Stimulated activated CD4-positive, alpha-beta T cell treated with anti-CD3 and anti-CD28 coated beads, Interleukin-4, amount 100 ng/mL, for 1 hour (primary cell): ENCODE data around the gene KLC4.
"Not testable (repeated sequence)": the region's sequence is repeated elsewhere in the genome, so short reads cannot be mapped to it uniquely, and the experiment has no call there.

Experiments used
- DNase-seq: peaks from one replicate; pipeline ENCODE4 v3.0.0-alpha.2; 2020

The KLC4 gene

DNA sequence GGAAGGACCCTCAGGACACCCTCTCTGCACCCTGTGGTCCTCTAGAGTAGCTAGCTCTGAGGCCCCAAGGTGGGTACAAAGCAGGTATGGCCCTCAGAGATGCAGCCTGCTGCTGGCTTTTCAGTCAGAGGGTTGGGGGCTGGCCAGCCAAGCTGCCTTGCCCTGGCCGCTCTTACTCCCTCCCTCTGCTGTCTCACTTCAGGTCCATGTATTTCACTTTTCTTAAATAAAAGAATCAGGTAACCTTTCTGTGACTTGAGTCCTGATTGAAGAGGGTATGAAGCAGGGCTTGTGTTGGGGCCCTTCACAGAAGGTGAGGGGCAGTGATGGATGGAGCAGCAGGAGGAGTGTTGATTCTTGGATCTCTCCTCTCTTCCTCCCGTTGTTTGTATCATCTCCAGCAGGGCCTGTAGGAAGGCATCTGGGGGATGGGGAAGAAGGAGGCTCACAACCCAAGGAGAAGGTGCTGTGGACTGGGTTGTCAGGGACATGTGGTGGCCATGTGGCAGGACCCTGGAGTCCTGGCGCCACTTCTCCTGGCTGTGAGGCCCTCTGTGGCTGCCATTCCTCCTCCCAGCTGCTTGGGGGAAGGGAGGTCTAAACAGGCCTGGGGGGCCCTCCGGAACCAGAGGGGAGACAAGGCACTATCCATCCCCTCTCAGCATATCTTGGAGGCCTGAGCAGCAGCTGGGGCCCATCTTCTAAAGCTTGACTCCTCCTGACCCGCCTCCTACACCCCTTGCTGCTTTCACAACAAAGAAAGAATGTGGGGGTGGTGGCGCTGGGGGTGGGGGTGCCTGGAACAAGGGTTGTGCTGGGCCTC lies 15.6 kb downstream of the KLC4 start:
- no peak for DNase-seq

- DNase-seq, result peak; percentile 43
These were observed 16.4 kb downstream of the KLC4 start, which contains the start of gene PTK7 for GRCh38 chr6:43075670-43076463. Gene PTK7, plus strand, starts transcription at chr6:43076314. Its CDS starts 175 bp downstream, at chr6:43076489.

- no peak for DNase-seq
These were observed 17.3 kb downstream of the KLC4 start for GRCh38 chr6:43076464-43077332.

- DNase-seq, result no peak
These were observed 17.9 kb downstream of the KLC4 start for GRCh38 chr6:43077333-43077809.

DNA sequence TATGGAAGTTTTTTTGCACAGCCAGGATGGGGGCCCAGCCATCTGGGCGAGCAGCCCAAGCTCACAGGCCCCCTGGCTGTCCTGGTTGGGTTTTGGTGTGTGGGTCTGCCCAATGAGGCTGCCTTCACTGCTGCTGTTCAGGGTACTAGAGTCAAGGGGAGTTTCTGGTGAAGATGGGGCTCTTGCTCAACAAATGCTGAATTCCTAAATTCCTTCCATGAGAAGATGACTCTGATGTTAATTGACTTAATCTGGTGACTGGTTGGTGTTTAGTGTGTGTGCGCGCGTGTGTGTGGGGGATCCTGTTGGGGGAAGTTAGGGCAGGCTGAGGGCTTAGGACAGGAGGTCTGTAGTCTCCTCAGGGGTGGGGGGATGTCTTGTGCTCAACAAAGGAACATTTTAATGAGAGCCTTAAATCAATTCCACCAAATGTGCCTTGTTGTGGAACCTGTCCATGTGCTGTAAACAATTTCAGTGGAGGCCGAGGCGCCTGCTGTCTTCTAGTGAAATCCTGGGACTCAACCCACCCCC lies 18.6 kb downstream of the KLC4 start:
- DNase-seq, result no peak

DNA sequence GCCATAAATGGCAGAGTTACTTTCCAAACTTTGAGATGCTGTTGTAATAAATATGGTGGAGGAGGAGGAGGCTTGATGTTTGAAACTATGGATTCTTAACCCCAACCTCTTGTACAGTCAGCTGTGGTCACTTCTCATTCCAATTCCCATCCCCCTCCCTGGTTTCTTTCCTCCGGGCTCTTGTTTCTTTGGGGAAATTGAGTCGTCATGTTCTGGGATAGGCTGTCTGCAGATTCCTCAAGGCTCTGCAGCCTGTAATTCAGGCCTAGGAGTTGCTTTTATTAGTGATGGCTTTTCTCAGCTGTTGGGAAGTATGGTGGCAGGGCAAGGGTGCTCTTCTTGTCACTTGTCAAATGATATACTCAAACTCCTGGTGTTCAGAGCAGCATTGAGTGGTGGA lies 19.3 kb downstream of the KLC4 start:
- no peak for DNase-seq

DNA sequence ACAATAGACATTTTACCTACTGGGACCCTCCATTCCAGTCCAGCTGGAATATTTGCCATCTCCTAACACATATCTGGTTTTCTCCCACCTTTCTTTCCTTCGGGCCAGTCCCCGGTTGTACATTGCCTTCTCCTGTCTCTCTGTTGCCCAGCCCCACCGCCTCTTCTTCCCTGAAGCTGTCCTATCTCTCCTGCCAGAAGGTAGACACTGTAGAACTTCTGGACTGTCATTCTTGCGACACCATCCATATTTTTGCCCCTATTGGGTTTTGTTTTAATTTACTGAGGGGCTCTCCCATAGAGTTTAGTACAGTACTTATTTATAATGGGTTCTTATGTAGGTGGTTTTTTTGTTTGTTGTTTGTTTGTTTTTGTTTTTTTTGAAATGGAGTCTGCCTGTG lies 21.6 kb downstream of the KLC4 start:
- DNase-seq, result no peak

DNA sequence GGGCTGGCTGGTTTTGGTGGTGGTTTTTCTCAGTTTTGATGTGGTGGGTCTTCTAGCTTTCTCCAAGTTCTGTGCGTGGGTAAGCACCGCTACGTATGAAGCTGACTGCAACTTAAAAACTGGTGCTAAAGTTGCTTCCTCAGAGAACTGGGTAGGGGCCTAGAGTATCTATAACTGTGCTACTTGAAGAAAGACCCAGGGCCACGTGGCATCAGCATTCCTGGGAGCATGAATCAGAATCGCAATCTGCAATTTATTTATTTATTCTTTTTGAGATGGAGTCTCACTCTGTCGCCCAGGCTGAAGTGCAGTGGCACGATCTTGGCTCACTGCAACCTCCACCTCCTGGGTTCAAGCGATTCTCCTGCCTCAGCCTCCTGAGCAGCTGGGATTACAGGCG lies 22.5 kb downstream of the KLC4 start:
- DNase-seq, result not testable (repeated sequence)

GRCh38 chr6:43082806-43083655 lies 23.6 kb downstream of the KLC4 start:
- no peak for DNase-seq

- DNase-seq, result no peak
These were observed 26.7 kb downstream of the KLC4 start for GRCh38 chr6:43086022-43086658.

DNA sequence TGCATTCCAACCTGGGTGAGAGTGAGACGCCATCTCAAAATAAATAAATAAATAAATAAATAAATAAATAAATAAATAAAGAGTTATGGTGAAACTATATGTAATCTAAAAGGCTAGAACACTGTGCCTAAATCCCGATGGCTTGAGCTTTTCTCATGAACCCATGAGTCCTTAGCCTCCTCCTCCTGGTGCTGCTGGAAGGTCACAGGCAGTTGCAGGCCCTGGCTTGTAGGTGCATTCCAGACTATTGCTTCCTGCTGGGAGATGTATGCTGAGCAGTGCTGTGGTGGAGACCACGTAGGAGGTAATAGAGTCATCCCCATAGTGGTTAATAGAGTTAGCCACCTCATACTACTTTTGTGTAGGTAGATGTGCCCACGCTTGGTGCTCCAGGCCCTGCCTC lies 29.2 kb downstream of the KLC4 start:
- no peak for DNase-seq

DNA sequence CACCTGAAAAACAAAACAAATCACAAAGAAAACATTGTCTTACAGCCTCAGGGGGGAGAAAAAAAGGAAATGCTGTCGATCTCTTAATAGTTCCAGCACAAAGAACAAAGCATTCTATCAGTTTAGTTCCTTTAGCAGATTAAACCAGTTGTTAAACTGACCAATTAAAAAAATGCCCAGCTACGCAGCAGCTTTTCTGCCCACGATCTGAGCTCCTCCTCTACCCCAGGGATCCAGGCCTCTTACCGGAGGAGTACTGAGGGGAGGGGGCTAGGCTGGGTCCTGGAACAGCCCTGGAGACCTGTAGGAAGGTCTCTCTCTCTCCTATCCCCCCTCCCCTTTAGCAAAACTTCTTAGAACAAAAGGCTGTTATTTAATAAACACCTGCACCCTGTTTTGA lies 30.0 kb downstream of the KLC4 start:
- DNase-seq, result no peak

DNA sequence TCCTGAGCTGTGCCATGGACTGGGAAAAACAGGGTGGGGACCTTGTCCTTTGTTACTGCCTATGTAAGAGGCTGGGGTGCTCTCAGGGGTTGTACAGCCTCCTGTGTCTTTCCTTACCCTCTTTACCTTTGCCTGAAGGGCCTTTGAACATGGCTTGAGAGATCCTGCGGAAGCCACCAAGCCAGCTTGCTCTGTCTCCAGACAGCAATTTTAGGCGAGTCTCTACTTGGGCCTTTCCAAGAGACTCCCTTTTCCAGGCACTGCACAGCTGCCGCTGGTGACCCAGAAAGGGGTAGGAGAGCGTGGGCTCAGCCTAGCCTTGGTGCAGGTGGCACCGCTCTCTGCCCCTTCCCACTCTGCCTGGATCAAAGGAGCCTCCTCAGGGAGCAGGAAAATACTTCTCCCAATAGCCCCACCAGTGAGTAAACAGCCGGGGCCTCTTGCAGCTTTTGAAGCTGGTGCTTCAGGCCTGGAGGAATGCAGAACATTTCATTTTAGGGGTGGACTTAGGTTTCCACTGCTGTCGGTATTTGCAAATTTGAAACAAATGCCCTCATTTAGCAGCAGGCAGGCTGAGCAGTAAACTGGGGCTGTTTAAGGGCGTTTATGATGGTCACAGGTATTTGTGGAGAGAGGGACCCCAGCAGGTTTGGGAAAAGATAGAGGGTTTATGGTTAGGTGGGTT lies 30.6 kb downstream of the KLC4 start:
- DNase-seq, result no peak

DNA sequence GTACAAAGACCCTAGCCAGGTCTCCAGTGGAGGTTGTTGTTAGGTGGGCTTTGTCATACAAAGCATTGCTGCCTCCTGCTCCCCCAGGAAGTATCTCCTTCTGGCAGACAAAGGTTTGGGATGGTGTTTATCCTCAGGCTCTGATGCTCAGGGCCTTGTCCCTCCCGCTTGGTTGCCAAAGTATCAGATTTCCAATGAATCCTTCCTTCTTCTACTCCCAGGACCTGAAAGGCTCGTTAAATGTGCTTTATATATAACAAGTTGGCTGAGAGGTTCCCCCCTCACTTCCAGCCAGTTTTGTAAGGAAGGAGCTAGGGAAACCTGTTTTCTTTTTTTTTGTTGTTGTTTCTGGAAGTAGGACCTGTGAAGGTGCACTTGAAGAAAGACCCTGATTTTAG lies 31.1 kb downstream of the KLC4 start:
- no peak for DNase-seq

DNA sequence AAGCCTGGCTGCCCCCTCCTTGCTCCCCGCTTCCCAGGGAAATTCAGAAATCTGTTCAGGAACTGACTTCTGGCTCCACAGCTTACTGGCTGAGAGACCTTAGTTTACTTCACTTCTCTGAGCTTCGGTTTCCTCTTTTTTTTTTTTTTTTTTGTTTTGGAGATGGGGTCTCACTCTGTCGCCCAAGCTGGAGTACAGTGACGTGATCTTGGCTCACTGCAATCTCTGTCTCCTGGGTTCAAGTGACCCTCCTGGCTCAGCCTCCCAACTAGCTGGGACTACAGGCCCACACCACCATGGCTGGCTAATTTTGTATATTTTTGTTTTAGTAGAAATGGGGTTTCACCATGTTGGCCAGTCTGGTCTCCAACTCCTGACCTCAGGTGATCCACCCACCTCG lies 31.6 kb downstream of the KLC4 start:
- DNase-seq, result no peak

GRCh38 chr6:43091436-43091991 lies 32.1 kb downstream of the KLC4 start:
- no peak for DNase-seq

GRCh38 chr6:43092635-43093034 lies 33.2 kb downstream of the KLC4 start:
- no peak for DNase-seq

DNA sequence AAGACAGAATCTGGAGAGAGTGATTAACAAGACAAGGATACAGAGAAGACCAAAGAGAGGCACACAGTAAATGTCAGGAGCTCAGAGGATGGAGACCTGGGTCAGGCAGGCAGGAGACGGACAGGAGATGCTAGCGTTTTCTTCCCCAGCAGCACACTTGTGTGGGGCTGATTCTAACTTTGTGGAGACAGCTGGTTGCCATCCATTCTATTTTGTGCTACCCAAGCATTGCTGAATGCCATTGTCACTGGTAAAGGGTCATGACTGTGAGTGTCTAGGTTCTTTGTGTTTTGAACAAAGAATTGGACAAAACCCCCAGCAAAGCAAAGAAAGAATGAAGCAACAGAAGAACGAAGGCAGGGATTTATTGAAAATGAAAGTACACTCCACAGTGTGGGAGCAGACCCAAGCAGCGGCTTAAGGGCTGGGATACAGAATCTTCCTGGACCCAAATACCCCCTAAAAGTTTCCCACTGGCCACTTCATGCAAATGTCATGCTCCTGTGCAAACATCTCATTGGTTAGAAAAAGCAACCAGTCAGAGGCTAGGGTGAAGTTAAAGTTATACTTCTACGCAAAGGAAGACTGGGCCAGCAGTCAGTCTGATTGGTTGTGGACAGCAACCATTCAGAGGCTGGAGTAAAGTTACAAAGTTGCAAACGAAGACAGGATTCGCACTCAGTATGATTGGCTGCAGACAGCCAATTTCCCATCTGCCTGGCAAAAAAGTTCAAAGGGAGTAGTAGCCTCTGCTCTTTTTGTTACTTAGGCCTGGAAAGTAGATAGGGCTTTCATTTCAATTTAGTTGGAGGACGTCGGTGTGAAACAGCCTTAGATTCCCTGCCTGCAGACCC lies 34.2 kb downstream of the KLC4 start:
- no peak for DNase-seq

DNA sequence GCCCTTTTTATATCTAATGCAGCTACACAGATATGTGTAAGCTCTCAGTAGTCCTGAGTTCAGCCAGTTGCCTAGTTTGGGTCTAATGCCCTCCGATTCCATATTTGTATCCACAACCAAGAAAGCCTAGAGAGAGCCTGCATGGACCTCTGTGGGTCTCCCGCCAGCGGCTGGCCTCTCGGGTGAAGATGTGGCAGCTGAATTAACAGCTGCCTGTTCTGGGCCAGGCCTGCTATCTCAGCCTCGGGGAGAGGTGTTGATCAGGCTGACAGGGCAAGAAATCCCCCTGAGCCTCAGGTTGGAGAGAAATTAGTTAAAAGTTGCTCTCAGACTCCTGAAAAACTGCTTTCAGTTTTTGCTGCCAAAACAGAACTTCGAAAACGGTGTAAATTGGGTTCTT lies 36.5 kb downstream of the KLC4 start:
- DNase-seq, result no peak
